ENCODE measurements around the gene RIC8B.

- TF ChIP-seq POLR2A (IDR thresholded peaks at IDR 0.05), result no peak
- no peak for TF ChIP-seq CTCF (IDR thresholded peaks at IDR 0.05)
- no peak for TF ChIP-seq EP300 (IDR thresholded peaks at IDR 0.05)
Observed at GRCh38 chr12:106815741-106816140, 41.3 kb downstream of the RIC8B start.

Measured in tibial nerve (tissue), 4 donors.